M059J (cell line): ENCODE data around the gene TBX2. TPM values are rescaled to one million over a fixed set of nuclear protein-coding genes. Genes with fewer than 3 reads are reported as not detected.
"Not testable (repeated sequence)": the region's sequence is repeated elsewhere in the genome, so short reads cannot be mapped to it uniquely, and the experiment has no call there.

Source experiments
- DNase-seq: peaks from one replicate; pipeline ENCODE4 v3.0.0-alpha.2; 2012; ENCODE audit warnings: low read depth
- total RNA-seq: library from RNA; depleted of rRNA; stranded (reverse); fragments of >200 nt; shearing (Covaris generic); gene quantifications from 2 replicates; pipeline ENCODE4 v1.2.3, GENCODE V29; 2014

TBX2 gene
- total RNA-seq, 1 experiment from 2014 or later = 4.9 TPM

DNA sequence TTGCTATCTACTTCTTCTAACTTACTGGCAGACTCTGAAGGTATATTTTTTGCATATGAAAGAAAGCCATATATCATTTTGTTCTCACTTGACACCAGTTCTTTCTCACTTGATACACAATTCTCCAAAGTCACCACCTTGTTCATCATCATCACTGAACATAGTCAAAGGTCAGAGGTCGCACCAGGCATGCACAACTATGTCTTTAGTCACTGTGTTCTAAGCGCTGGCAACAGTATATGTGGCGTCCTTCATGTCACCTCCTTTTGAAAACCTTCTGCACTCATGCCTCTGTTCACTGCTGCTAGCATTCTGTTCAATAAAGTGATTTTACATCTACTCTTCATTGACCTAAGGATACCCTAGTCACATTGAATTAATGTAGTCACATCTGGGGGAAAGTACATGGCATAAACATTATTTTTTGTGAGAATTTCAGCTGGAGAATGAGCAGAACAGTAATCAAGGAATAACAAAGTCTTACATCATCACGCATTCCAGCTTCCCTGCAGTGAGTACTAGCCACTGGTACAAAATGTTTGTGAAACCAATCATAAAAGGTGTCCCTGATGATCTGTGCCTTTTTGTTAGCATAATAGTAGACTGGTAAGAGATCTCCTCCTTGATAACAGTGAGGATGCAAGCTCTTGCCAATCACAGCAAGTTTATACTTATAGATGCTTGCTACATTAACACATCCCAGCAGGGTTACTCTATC lies 32.1 kb downstream of the TBX2 start:
- peak; percentile 65 for DNase-seq

DNA sequence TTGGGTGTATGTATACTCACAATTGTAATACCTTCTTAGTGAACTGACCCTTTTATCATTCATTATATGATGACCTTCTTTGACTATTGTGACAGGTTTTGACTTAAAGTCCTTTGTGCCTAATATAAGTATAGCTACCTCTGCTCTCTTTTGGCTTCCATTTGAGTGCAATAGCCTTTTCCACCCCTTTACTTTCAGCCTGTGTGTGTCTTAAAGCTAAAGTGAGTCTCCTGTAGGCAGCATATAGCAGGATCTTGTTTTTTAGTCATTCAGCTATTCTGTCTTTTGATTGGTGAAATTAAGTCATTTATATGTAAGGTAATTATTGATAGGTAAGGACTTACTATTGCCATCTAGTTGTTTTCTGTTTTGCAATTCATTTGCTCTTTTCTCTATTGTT lies 36.6 kb downstream of the TBX2 start:
- no peak for DNase-seq

DNA sequence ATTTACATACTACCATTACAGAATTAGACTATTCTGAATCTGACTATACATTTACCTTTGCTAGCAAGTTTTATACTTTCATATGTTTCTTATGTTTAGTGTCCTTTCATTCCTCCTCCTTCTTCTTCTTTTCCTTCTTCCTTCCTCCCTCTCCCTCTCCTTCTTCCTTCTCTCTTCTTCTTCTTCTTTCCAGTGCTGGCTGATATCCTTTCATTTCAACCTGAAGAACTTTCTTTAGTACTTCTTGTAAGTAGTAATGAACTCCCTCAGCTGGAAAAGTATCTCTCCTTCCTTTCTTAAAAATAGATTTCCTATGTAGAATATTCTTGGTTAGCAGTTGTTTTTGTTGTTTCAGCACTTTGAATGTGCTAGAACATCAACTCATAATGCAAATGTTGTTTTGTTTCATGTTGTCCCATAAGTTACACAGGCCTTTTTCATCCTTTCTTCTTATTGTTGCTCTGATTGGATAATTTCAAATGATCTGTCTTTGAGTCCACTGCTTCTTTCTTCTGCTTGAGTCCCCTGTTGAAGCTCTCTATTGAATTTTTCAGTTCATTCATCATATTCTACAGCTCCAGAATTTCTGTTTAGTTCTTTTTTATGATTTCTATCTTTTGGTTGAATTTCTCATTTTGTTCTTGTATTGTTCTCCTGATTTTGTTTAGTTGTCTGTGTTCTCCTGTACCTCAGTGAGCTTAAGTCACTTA lies 37.5 kb downstream of the TBX2 start:
- no peak for DNase-seq

DNA sequence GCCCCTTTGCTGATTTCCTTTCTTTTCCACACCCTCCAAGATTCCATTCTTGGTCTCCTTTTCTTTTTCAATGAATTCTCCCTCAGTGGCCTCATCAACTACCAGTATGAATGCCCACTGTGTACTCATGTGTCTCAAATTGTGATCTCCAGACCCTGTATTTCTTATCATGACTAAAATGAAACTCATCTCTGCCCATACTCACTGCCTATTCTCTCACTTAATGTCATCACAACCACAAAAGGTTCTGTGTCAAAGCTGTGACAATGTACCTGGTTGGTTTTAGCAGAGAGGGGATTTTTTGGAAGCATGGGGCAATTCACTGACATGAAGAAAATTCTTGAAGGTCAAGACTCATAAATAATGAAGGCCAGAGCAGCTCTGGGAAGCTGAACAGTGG lies 41.1 kb downstream of the TBX2 start:
- DNase-seq = no peak

DNA sequence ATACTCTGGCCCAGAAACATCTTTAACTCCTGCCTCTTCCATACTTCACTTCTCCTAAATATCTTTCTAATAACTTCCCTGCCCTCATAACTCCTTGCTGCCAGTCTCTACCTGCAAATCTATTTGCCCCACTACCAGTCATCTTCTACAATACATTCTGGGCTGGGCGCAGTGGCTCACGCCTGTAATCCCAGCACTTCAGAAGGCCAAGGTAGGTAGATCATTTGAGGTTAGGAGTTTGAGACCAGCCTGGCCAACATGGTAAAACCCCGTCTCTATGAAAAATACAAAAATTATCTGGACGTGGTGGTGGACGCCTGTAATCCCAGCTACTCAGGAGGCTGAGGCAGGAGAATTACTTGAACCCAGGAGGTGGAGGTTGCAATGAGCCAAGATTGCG lies 41.9 kb downstream of the TBX2 start:
- not testable (repeated sequence) for DNase-seq

DNA sequence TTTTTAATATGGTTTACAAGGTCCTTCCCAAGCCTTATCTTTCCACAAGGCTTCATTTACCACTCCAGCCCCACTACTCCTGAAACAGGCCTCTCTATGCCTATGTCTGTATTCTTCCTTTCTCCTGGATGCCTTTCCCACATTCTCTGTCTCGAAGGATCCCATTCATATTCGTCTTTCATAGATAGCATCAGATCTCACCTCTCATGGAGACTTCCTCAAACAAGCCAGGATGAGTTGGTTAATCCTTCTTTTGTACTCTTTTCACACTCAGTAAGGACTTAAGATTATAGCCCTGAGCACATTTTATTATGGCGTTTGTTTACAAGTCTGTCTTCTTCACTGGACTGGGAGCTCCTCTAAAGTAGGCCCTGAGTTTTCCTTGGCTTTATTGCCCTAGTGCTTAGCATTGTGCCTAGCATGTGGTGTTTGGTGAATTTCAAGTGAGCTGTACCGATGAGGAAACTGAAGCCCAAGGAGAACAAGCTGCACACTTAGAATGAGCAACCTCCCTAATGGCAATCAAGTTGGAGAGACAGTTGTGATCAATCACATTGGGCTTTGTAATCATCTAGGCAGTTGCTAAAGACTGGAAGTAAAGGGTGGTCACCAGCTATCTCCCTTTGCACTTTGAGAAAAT lies 42.6 kb downstream of the TBX2 start:
- no peak for DNase-seq

DNA sequence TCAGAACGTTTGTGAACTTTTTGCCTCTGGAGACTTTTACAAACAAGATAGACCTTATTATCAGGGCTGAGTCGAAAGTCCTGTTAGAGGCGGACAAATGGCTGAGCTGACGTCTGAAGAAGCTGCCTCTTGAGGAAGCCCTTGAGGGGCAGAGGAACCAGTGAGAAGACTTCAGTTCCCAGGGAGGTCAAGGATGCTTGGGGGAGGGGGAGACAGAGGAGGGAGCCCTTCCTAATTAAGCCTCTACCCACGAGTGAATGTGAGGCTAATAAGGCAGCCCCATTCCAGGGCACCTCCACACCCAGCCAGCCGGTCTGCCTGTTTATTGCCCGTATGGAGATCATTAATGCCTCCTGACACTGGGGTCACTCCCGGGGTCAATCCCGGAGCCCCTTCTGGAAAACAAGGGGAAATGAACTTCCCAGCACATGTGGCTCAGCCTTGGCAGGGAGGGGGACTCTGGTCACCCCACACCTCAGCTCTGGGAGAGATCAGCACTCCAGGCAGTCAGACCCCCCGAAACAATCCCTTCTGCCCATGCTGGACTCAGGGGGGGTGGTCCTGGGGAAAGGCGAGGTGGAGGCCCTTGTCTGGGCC lies 43.3 kb downstream of the TBX2 start:
- DNase-seq = no peak

DNA sequence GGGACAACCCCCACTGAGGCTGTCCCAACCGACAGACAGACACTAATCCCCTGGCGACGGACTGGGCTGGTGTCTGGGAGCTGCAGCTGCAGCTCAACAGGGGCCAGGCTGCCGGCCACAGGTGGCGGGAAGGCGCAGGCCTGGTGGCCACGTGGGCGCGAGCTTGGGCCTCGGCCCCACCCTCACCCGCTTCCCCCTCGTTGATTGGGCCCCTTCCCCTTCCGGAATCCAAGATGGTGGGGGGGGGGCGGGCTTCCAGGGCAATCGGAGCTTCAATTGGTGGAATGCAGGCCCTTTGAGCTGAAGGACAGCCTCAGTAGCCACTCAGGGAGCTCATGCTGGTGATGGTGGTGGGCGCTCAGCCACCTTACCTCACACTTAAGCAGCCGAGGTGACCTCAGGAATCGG lies 43.8 kb downstream of the TBX2 start:
- DNase-seq = no peak

DNA sequence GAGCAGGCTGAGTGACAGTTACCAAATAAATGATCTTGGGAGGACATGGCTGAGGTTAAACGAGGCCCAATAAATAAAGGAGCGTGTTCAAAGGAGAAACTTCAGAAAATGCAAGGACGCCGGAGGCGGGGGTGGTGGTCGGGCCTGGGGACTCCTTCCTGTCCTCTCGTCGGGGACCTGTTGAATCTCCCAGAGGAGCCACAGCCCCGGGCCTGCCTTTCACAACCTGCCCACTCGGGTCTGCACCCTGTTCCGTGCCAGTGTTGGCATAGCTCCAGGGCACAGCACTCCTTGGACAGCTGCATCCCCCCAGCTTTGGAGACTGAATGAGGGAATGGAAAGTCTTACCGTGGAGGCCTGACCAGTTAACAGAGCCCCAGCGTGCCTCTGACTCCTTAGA lies 44.4 kb downstream of the TBX2 start:
- no peak for DNase-seq

DNA sequence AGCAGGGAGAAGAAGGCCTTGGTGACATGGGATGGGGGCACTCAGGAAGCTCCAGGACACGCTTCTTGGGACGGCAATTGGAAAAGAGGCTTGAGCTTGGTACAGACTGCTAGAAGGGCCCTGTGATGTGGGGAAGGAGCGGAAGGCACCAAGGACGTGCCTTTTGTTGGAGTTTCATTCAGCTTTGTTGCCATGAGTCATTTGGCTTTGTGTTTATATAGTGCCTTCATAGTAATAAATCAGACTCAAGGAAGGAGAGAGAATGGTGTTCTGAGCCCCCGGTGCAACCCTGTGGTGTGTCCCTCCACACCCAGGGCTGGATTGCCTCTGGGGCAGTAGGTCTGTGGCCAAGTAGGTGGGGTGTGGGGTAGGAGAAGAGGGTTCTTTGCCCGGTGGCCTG lies 45.2 kb downstream of the TBX2 start:
- DNase-seq = peak; percentile 90

DNA sequence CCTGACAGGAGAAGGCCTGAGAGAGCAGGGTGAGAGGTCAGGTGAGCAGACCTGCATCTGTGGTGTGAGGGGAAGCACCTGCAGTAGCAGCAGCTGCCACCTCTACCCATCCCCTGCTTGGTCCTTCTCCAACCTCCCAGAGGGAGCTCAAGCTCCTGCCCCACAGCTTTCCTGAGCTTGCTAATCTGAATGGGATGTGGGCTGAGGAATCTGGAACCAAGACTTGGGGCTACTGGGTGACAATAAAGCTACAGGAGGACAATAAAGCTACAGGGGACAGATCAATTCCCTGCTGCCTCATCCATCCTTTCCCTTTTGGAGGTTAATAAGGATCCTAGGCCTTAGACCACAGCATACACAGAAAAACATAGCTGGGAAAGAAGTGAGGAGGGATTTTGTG lies 47.7 kb downstream of the TBX2 start:
- no peak for DNase-seq

DNA sequence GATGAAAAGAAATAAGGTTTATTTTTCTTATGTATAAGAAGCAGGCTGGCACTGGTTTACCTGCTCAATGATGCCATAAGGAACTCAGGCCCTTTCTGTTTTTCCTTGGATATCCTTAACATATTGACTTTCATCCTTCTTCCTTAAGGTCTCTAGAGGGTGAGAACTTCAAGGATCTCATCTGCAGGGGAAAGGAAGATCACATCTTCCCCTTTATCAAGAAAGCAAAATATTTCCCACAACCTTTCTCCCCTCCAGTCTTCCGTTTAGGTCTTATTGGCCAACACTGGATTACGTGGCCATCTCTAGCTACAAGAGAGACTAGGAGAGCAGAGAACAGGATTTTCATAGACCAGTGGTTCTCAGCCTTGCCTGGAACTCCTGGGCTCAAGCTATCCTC lies 48.4 kb downstream of the TBX2 start:
- DNase-seq = no peak

DNA sequence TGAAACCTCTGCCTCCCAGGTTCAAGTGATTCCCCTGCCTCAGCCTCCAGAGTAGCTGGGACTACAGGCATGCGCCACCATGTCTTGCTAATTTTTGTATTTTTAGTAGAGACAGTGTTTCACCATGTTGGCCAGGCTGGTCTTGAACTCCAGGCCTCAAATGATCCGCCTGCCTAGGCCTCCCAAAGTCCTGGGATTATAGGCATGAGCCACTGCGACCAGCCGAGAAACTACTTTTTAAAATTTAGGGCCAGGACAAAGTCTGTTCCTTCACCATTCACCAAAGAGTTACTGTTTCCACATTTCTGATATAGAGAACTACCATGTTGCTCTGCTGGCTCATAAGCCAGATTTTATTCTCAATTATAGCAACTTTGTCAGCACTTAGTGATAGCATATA lies 49.5 kb downstream of the TBX2 start:
- DNase-seq = not testable (repeated sequence)

DNA sequence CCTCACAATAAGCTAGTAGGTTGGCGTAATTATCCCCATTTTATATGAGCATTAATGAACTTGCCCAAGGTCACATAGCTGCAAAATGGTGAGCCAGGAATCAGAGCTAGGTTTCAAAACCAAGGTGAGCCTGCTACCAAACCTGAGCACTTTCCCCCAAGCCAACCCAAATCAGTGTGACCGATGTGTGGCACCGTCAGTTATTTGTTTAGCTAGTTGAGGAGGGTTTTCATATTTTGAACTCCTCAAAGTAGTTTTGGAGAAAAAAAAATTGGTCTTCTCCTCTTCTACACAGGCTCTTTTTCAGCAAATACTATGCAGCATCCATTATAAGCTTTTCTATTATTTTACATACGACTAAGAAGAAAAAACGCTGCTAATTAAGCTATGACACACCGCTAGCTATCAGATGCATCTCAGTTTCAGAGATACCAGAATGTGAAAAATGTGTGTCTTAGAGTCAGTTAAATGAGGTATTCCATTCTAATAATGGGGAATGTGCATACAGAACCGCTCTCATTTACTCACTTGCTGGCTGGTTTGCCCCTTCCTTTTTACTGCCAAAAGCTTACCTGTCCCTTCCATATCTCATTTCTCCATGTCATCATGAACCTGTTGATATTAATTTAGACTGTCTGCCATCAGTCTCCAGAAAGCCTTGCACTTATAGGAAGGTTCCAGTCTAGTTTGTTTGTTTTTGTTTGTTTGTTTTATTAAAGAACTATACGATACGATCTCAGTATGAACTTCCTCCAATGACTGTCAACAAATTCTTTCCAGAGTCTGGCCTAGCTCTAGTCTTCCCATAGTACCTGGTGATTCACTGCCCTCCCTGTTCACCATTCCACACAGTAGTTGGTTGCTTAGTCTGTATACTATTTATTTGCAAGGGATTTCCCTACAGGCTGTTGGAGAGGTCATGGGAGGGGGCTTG lies 50.3 kb downstream of the TBX2 start:
- no peak for DNase-seq

DNA sequence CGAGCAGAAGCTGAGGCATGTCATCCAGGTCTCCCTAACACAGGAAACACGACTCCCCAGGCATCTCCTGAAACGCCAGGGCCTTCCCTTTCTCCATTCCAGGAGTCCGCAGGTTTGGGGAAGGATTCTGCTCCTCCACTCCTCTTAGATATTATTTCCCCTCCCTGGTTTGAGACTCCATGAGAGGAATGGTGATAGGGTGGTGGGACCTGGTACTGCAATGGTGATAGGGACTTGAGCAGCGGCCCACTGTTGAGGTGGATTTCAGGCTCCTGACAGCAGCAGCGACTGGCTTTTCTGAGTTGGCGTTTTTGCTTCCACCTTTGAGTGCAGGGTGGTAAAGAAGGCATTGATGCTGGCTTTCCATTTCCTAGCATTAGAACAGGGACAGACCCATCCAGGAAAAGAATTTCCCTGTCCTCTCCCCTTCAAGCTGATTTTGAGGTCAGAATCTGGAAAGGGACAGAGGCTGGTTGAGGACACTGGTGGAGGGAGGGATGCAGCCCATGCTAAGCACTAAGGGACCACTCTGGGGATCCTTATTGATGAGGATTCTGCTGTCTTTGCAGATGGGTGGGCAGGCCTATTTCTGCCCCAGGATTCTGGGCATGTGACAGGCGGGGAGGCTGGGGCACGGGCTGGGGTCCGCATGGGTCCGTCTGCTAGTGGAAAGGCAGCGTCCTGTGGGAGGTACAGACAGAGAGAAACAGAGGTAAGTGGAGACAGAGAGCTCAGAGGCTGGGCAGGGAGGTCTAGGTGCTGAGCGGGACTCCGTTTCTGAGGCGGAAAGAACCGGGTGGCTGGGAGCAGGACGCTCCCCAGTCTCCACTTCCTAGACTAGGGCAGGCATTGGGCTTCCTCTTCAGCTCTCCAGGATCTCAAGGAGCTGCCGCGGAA lies 51.2 kb downstream of the TBX2 start:
- DNase-seq = no peak

DNA sequence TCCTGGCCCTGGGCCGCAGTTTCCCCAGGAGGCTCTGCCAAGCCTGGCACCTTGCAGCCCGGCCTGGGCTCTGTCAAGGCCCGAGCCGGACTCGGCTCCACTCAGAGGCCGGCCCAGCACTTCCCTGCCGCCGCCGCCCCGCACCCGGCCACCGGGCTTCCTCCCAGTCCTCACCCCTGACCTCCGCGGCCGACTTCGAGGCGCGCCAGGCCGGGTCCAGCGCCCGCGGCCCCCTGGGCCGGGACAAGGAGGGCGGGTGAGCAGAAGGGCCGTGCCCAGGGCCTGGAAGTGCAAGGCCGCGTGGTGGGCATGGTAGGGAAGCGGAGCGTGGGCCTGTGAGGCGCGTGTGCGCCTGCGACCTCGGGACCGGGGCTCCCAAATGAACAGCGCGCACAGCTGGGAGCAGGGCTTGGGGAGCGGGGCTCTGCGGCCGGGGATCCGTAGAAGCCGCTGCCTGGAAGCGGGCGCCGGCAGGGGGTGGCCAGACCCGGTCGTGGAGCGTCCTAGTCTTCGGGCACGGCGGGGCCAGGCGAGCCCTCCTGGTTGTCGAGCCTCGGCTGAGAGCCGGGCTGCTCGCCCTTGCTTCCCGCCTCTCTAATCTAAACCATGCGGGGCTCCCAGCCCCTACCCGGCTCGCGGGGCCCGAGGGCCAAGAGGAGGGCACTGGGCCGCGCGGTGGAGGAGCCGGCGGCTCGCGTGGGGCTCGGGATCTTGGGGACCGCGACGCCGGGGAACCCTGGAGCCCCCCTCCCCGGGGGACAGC lies 52.1 kb downstream of the TBX2 start:
- no peak for DNase-seq

DNA sequence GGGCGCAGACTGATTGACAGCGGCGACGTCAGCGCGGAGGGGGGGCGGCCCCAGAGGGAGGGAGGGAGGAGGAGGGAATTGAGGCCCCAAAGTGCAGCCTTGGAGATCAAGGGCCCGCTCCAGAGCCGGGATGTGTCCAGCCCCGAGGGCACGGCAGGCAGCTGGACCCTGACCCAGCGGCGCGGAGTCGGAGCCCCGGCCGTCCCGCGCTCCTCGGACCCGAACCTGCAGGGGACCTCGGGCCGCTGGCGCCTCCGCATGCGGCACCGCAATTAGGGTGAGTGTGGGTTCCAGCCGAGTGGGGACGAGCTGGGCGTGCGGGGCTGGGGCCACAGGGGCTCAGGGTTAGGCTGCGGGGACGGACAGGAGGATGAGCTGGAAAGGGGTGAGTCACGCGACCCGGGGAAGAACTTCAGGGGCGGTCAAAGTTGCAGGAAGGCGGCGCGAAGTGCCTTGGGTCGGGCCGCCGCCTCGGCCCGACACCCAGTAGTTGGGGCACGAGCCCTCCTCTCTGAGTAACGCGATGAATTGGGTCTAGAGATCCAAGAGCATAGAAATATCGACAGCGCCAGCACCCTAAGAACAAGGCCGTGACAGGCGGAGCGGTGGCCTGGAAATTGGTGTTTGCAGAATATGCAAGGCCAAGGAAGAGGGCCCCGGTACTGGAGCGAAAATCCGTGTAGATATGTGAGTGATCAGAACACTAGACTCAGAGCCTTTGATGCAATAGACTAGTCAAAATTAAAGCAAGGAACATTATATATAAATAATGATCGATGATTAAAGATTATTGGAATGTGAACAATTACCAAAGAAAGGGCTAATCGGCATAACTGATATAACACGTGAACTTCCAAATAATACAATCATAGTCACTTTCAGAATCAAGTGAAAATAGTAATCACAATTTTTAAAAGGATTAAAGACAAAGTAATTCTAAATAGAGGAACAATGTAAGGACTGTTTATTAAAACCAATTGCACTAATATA lies 53.0 kb downstream of the TBX2 start, which contains the start of gene TBX4:
TSS of gene TBX4 (plus strand) at position 122 of the 990 bp plus-strand sequence. CDS start 4,069 bp downstream, outside the sequence.
- no peak for DNase-seq
